ENCODE measurements around the gene UFSP2.

Gene UFSP2, protein sequence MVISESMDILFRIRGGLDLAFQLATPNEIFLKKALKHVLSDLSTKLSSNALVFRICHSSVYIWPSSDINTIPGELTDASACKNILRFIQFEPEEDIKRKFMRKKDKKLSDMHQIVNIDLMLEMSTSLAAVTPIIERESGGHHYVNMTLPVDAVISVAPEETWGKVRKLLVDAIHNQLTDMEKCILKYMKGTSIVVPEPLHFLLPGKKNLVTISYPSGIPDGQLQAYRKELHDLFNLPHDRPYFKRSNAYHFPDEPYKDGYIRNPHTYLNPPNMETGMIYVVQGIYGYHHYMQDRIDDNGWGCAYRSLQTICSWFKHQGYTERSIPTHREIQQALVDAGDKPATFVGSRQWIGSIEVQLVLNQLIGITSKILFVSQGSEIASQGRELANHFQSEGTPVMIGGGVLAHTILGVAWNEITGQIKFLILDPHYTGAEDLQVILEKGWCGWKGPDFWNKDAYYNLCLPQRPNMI

DNA sequence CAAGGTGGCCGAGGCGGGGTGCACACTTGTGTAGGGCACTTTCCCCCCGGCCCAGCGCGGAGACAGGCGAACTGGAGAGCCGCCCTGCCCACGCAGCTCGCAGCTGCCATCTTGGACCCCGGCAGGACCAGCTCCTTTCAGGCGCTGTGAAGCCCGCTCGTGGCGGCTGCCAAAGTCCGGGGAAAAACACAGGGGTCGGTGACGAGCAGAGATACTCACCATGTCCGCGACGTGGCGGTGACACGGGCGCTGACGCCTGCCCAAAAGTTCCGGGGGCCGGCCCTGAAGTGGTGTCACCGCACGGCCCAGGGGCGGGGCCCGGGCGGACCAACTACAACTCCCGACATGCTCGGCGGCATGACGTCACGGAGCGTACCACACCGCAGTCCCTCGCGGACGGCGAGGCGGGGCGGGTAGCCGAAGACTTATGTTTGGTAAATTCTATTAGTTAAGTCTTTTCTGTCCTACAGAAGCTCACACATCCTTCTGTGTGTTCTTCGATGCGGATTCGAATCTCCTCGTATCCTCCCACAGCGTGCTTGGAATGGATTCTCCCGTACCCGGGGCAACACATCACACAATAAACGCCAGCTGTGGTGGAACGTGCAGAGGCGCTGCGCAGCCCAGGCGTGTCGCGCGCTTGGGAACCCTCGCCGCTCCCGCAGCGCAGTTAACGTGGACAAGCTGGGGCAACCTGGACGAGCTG is at the start of gene UFSP2:
Gene UFSP2 (minus strand): TSS at position 318 of the 706 bp plus-strand sequence. CDS start 96 bp downstream, at position 222.
- H3K4me3 ChIP-seq (ENCODE audit: low read length), result peak within 1 kb of the TSS; percentile 84
- H3K36me3 ChIP-seq (ENCODE audit: control insufficient read depth, low read depth, low read length), result peaks cover 2% of the 10 kb centered on the region
- H3K27me3 ChIP-seq (ENCODE audit: control insufficient read depth, insufficient read depth, low read length), result no peaks in the 10 kb centered on the region
- H3K27ac ChIP-seq (ENCODE audit: low read length), result peak within 1 kb of the TSS; percentile 99
- H3K4me1 ChIP-seq (ENCODE audit: control insufficient read depth, low read depth, low read length), result peaks cover 4% of the 10 kb centered on the region
- H3K9me3 ChIP-seq (ENCODE audit: control insufficient read depth, low read depth, low read length), result no peaks in the 10 kb centered on the region
- H3K9ac ChIP-seq (ENCODE audit: low read length), result peak within 1 kb of the TSS; percentile 99

DNA sequence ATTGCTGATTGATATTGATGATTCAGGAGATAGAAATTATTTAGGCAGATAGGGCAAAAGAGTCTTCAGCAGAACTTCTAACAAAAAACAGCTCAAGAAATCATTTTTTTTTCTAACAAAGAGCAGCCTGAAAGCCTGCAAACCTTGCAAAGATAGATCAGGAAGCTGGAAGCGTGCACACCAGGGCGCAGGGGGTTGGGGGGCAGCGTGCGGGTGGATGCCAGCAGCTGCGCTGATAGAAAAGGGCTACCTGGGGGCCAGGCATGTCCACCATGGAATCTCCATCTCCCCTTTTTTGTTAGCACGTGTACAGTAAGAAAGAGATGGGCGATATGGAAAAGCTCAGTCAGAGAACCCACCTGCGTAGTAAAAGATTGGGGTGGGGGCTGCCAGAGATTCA is 47.5 kb upstream of the UFSP2 start:
- no peak overlapping the region for H3K4me3 ChIP-seq (ENCODE audit: low read length)
- no peaks in the 10 kb centered on the region for H3K36me3 ChIP-seq (ENCODE audit: control insufficient read depth, low read depth, low read length)
- peaks cover 28% of the 10 kb centered on the region for H3K27me3 ChIP-seq (ENCODE audit: control insufficient read depth, insufficient read depth, low read length)
- peaks cover 6% of the 10 kb centered on the region for H3K4me1 ChIP-seq (ENCODE audit: control insufficient read depth, low read depth, low read length)
- no peak overlapping the region for H3K27ac ChIP-seq (ENCODE audit: low read length)
- no peaks in the 10 kb centered on the region for H3K9me3 ChIP-seq (ENCODE audit: control insufficient read depth, low read depth, low read length)
- H3K9ac ChIP-seq (ENCODE audit: low read length), result no peak overlapping the region

DNA sequence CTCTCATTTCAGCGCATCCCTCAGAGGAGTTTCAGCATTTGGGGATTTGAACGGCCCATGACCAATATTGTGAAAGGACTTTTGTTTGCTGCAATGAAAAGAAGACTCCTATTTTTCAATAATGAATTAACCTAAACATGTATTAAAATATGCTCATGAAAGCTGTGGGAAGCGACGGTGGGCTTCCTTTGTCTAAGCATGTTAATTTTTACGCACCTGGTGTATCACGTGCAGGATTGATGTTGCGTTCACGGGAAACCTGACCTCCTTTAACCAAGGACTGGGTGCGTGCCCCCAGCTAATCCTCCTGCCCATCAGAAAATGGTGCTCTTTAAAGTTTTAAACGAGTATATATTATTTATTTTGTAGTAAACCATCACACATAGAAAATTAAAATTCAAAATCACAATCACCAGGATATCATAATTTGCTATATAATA is 46.4 kb upstream of the UFSP2 start:
- peak overlapping the region; percentile 32 for H3K9ac ChIP-seq (ENCODE audit: low read length)
- peak overlapping the region; percentile 75 for H3K4me3 ChIP-seq (ENCODE audit: low read length)
- no peaks in the 10 kb centered on the region for H3K9me3 ChIP-seq (ENCODE audit: control insufficient read depth, low read depth, low read length)
- H3K36me3 ChIP-seq (ENCODE audit: control insufficient read depth, low read depth, low read length), result no peaks in the 10 kb centered on the region
- peaks cover 28% of the 10 kb centered on the region for H3K27me3 ChIP-seq (ENCODE audit: control insufficient read depth, insufficient read depth, low read length)
- no peak overlapping the region for H3K27ac ChIP-seq (ENCODE audit: low read length)
- peaks cover 6% of the 10 kb centered on the region for H3K4me1 ChIP-seq (ENCODE audit: control insufficient read depth, low read depth, low read length)

DNA sequence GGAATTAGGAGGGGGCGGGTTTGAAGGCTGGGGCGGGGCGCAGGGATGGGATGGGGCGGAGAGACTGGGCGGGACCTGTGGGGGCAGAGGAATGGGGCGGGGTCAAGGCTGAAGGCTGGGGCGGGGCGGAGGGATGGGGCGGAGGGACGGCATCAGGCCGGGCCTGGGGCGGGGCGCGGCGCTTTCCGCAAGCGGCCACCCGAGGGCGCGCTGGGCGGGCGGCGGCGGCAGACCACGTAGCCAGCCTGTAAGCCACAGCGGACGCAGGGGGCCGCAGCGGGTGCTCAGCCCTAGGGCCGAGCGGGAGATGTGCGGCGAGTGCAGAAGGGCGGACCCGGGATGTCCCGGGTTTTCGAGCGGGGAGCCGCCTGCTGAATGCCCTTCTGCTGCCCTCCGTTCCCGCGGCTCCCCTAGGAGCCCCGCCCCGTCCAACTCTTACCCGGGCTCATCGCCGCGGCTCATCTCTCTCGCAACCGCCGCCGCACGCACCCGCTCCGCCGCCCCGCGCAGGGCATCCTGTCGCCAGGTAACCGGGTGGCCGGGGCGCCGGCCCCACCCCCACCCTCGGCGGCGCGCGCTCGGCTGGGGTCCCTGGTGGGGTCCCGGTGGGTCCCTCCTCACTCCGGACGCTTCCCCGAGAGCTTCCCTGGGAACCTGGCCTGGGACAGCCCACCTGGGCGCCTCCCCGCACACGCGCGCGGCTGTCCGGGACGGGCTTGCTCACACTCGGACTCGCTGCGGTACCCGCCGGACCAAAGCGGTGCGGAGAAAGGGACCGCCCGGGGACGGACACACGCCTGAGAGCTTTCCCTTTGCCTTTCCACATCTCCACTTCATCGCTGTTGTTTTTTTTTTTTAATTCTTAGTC is 45.7 kb upstream of the UFSP2 start, which contains the start of gene CCDC110:
Gene CCDC110 (minus strand): TSS at position 499 of the 868 bp plus-strand sequence. CDS start 50 bp downstream, at position 449.
- Histone ChIP-seq H3K9me3 (ENCODE audit: control insufficient read depth, low read depth, low read length) (no peaks in the 10 kb centered on the region), H3K4me1 (ENCODE audit: control insufficient read depth, low read depth, low read length) (peaks cover 6% of the 10 kb centered on the region), H3K4me3 (ENCODE audit: low read length) (peak within 1 kb of the TSS; percentile 84), H3K9ac (ENCODE audit: low read length) (peak within 1 kb of the TSS; percentile 32), H3K27ac (ENCODE audit: low read length) (no peak within 1 kb of the TSS), H3K36me3 (ENCODE audit: control insufficient read depth, low read depth, low read length) (no peaks in the 10 kb centered on the region), H3K27me3 (ENCODE audit: control insufficient read depth, insufficient read depth, low read length) (peaks cover 28% of the 10 kb centered on the region)

DNA sequence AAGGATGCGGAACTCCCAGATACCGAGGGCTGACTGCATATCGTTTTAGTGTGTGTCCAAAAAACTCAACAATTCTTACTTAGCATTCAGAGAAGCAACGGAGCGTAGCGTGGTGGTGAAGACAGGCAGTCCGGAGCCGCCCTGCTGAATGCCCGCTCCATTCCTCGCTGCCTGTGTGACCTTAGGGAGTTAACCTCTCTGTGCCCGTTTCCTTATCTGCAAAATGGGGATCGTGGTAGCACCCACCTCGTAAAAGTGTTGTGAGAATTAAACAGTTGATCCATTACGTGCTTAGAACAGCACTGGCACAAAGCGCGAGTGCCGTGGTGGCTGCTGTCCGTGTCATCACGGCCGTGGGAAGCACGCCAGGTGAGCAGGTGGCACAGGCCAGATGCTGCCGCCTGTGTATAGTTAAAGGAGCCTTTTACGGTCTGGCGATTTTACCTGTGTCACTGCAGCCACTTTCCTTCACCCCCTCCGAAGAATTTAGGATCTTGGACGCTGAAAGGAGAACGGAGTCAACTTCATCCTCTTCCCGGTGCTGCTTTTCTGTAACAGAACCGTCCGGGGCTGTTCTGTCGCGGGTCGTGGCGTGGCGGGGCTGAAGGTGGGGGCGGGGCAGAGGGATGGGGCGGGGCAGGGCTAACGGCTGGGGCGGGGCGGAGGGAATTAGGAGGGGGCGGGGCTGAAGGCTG is 44.9 kb upstream of the UFSP2 start:
- H3K9me3 ChIP-seq (ENCODE audit: control insufficient read depth, low read depth, low read length), result no peaks in the 10 kb centered on the region
- H3K4me1 ChIP-seq (ENCODE audit: control insufficient read depth, low read depth, low read length), result peaks cover 6% of the 10 kb centered on the region
- H3K36me3 ChIP-seq (ENCODE audit: control insufficient read depth, low read depth, low read length), result no peaks in the 10 kb centered on the region
- peak overlapping the region; percentile 22 for H3K9ac ChIP-seq (ENCODE audit: low read length)
- H3K27ac ChIP-seq (ENCODE audit: low read length), result no peak overlapping the region
- peak overlapping the region; percentile 84 for H3K4me3 ChIP-seq (ENCODE audit: low read length)
- H3K27me3 ChIP-seq (ENCODE audit: control insufficient read depth, insufficient read depth, low read length), result peaks cover 28% of the 10 kb centered on the region

DNA sequence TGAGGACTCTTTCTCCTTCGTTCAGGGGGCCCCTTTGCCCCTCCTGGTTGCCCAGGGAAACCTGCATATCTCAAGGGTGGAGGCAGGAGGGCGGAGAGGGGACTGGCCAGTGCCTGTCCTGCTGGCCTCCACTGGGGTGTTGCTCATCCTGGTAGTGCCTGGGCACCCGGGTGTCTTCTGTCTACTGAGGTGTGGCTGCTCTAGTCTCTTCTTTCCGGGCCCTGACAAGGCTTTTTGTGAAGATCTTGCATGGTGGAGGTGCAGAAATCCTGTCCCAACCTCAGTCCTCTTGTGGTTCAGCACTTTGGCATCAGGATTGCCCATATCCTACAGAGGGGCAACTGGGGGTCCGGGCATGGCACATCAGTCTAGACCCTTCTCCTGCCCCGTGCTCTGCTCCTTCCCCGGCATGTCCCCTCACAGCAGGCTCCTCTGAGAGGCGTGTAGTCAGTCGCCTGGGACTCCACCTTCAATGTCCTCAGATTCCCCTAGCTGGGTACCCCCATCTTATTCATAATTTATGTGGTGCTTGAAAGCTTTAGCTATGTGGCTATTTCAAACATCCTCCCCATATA is 43.9 kb upstream of the UFSP2 start:
- no peak overlapping the region for H3K4me3 ChIP-seq (ENCODE audit: low read length)
- H3K36me3 ChIP-seq (ENCODE audit: control insufficient read depth, low read depth, low read length), result no peaks in the 10 kb centered on the region
- no peaks in the 10 kb centered on the region for H3K9me3 ChIP-seq (ENCODE audit: control insufficient read depth, low read depth, low read length)
- H3K4me1 ChIP-seq (ENCODE audit: control insufficient read depth, low read depth, low read length), result peaks cover 11% of the 10 kb centered on the region
- H3K9ac ChIP-seq (ENCODE audit: low read length), result no peak overlapping the region
- H3K27ac ChIP-seq (ENCODE audit: low read length), result no peak overlapping the region
- peaks cover 28% of the 10 kb centered on the region for H3K27me3 ChIP-seq (ENCODE audit: control insufficient read depth, insufficient read depth, low read length)

DNA sequence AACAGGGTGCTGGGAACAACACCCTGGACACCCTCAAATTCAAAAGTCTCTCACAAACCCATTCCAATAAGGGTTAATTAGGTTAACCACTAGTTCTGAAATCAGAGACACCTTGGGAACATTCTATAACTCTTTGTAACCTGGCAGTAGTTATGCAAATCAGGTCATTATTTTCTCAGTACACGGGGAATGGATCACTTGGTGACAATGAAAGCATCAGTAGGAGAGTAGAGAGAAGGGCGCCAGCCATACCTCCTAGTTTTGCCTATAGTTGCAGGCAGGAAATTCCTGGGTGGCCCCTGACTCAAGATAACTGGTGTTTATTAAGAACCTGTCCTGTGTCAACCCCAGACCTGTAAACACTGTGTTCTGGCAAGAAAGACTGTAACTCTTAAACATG is 43.2 kb upstream of the UFSP2 start:
- no peaks in the 10 kb centered on the region for H3K9me3 ChIP-seq (ENCODE audit: control insufficient read depth, low read depth, low read length)
- no peak overlapping the region for H3K4me3 ChIP-seq (ENCODE audit: low read length)
- H3K4me1 ChIP-seq (ENCODE audit: control insufficient read depth, low read depth, low read length), result peaks cover 17% of the 10 kb centered on the region
- peaks cover 28% of the 10 kb centered on the region for H3K27me3 ChIP-seq (ENCODE audit: control insufficient read depth, insufficient read depth, low read length)
- H3K27ac ChIP-seq (ENCODE audit: low read length), result no peak overlapping the region
- H3K9ac ChIP-seq (ENCODE audit: low read length), result no peak overlapping the region
- no peaks in the 10 kb centered on the region for H3K36me3 ChIP-seq (ENCODE audit: control insufficient read depth, low read depth, low read length)

DNA sequence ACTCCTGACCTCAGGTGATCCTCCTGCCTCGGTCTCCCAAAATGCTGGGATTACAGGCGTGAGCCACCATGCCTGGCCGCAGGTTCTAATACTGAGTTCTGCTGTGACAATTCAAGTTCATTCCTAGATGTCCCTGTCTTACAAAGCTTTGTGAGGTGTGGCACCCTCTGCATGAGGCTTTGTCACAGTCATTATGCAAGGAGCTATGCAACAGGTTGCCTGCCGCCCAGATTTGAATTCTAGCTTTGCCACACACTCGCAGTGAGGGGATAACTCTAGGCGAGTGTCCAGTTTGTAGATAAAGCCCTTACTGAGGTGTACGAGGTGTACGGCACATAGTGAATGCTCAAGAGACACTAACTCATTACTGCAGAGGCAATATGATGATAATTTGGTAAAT is 42.2 kb upstream of the UFSP2 start:
- Histone ChIP-seq H3K27ac (ENCODE audit: low read length) (no peak overlapping the region), H3K9me3 (ENCODE audit: control insufficient read depth, low read depth, low read length) (no peaks in the 10 kb centered on the region), H3K4me1 (ENCODE audit: control insufficient read depth, low read depth, low read length) (peaks cover 22% of the 10 kb centered on the region), H3K9ac (ENCODE audit: low read length) (no peak overlapping the region), H3K27me3 (ENCODE audit: control insufficient read depth, insufficient read depth, low read length) (peaks cover 28% of the 10 kb centered on the region), H3K4me3 (ENCODE audit: low read length) (no peak overlapping the region), H3K36me3 (ENCODE audit: control insufficient read depth, low read depth, low read length) (no peaks in the 10 kb centered on the region)

DNA sequence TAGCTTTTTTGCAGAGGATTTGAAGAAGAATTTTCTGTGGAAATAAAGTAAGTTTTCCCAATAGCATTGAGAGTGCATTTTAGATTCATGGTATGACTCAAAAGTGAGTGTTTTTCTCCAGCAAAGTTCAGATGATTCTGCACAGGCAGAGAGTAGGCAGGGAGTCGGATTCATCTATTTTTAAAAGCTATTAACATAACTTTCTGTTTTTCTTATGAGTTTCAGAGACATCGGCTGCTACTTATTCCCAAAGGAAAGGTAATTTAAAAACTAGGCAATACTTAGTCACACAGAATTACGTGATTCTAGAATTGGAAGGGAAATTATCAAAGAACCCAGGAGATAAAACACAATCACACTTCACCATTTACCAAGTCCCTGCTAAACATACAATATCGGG is 41.3 kb upstream of the UFSP2 start:
- H3K9me3 ChIP-seq (ENCODE audit: control insufficient read depth, low read depth, low read length), result no peaks in the 10 kb centered on the region
- peaks cover 22% of the 10 kb centered on the region for H3K4me1 ChIP-seq (ENCODE audit: control insufficient read depth, low read depth, low read length)
- H3K27me3 ChIP-seq (ENCODE audit: control insufficient read depth, insufficient read depth, low read length), result peaks cover 22% of the 10 kb centered on the region
- no peaks in the 10 kb centered on the region for H3K36me3 ChIP-seq (ENCODE audit: control insufficient read depth, low read depth, low read length)
- no peak overlapping the region for H3K9ac ChIP-seq (ENCODE audit: low read length)
- no peak overlapping the region for H3K4me3 ChIP-seq (ENCODE audit: low read length)
- H3K27ac ChIP-seq (ENCODE audit: low read length), result no peak overlapping the region

DNA sequence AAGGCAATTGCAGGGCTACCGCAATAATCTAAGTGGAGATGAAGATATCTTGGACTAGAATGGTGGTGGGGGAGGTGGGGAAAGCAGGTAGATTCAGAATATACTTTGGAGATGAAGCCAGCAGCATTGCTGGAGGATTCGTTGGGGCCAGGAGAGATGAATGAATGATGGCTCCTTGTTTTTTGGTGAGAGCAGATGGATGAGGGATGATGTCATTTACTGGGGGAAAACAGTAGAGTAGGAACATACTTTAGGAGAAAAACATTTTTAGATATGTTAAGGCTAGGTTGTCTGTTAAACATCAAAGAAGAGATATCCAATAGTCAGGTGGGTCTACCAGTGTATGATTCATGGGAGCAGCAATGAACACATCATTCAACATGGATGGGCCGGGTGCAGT is 39.9 kb upstream of the UFSP2 start:
- H3K9ac ChIP-seq (ENCODE audit: low read length), result no peak overlapping the region
- no peaks in the 10 kb centered on the region for H3K36me3 ChIP-seq (ENCODE audit: control insufficient read depth, low read depth, low read length)
- H3K27me3 ChIP-seq (ENCODE audit: control insufficient read depth, insufficient read depth, low read length), result peaks cover 17% of the 10 kb centered on the region
- peaks cover 19% of the 10 kb centered on the region for H3K4me1 ChIP-seq (ENCODE audit: control insufficient read depth, low read depth, low read length)
- no peaks in the 10 kb centered on the region for H3K9me3 ChIP-seq (ENCODE audit: control insufficient read depth, low read depth, low read length)
- H3K27ac ChIP-seq (ENCODE audit: low read length), result no peak overlapping the region
- no peak overlapping the region for H3K4me3 ChIP-seq (ENCODE audit: low read length)
